K562 (cell line): Measurements from ENCODE around the gene NRN1L. TPM values are rescaled to one million over a fixed set of nuclear protein-coding genes. Genes with fewer than 3 reads are reported as not detected.
A peak's percentile ranks its signal among the peaks of the same experiment; 100 is the strongest.

Source experiments
- CGGBP1 ChIP-seq: fragments of 250-450 bp; sonication (Bioruptor Pico); IDR thresholded peaks from 2 replicates; pipeline ENCODE4 v1.9.0; 2021; ENCODE audit warnings: mild to moderate bottlenecking
- CREB3 ChIP-seq: fragments of 450-650 bp; conservative IDR thresholded peaks from 2 replicates; pipeline ENCODE4 v1.6.1; 2016; ENCODE audit warnings: missing genetic modification characterization, low read depth, mild to moderate bottlenecking, missing compliant biosample characterization, moderate library complexity
- ERF ChIP-seq: fragments of 450-650 bp; formaldehyde crosslinking; IDR thresholded peaks from 2 replicates; pipeline ENCODE4 v1.4.0; 2020; ENCODE audit warnings: mild to moderate bottlenecking, mixed read lengths
- FOXK1 ChIP-seq: sonication (generic); formaldehyde crosslinking; IDR thresholded peaks from 2 replicates; pipeline ENCODE4 v1.8.0; 2022; ENCODE audit warnings: missing genetic modification reagents, mild to moderate bottlenecking, borderline replicate concordance
- HEY1 ChIP-seq: fragments of 250-450 bp; sonication (Bioruptor Pico); IDR thresholded peaks from 2 replicates; pipeline ENCODE4 v1.5.0; 2020; ENCODE audit warnings: mild to moderate bottlenecking, moderate library complexity, borderline replicate concordance
- IFI16 ChIP-seq: fragments of 250-450 bp; sonication (Bioruptor Pico); IDR thresholded peaks from 2 replicates; pipeline ENCODE4 v2.1.2; 2022; ENCODE audit warnings: mild to moderate bottlenecking, inconsistent platforms
- KLF13 ChIP-seq: fragments of 450-650 bp; IDR thresholded peaks from 2 replicates; pipeline ENCODE4 v1.6.1; 2016; ENCODE audit warnings: missing genetic modification characterization, low read depth, mild to moderate bottlenecking, missing compliant biosample characterization, moderate library complexity, borderline replicate concordance
- MBD1 ChIP-seq: fragments of 250-450 bp; sonication (Bioruptor Pico); IDR thresholded peaks from 2 replicates; pipeline ENCODE4 v1.8.0; 2022; ENCODE audit warnings: inconsistent platforms
- PHB ChIP-seq: fragments of 250-450 bp; sonication (Bioruptor Pico); IDR thresholded peaks from 2 replicates; pipeline ENCODE4 v1.5.0; 2021
- RNF219 ChIP-seq: fragments of 250-450 bp; sonication (Bioruptor Pico); IDR thresholded peaks from 2 replicates; pipeline ENCODE4 v1.5.0; 2022; ENCODE audit warnings: mild to moderate bottlenecking
- SNAPC5 ChIP-seq: fragments of 250-450 bp; sonication (Bioruptor Pico); IDR thresholded peaks from 2 replicates; pipeline ENCODE4 v1.8.0; 2021; ENCODE audit warnings: moderate library complexity, mild to moderate bottlenecking, inconsistent platforms
- SPI1 ChIP-seq: IDR thresholded peaks from 2 replicates; pipeline ENCODE4 v1.6.1; 2011; ENCODE audit warnings: low read depth, low read length, control low read depth, borderline replicate concordance
- SREBF1 ChIP-seq: fragments of 150-350 bp; IDR thresholded peaks from 2 replicates; pipeline ENCODE4 v1.6.1; 2014; ENCODE audit warnings: antibody characterized with exemption, low read depth, low read length, borderline replicate concordance
- XRCC4 ChIP-seq: IDR thresholded peaks from one replicate; pipeline ENCODE4 v1.6.1; 2011; ENCODE audit not compliant: insufficient read depth, insufficient read length; ENCODE audit errors: extremely low read depth
- ZC3H8 ChIP-seq: fragments of 450-650 bp; IDR thresholded peaks from 2 replicates; pipeline ENCODE4 v1.6.1; 2017
- ZNF274 ChIP-seq: IDR thresholded peaks from 2 replicates; pipeline ENCODE4 v1.6.1; 2011; ENCODE audit warnings: low read depth, mild to moderate bottlenecking, low read length, moderate library complexity, borderline replicate concordance
- ZNF445 ChIP-seq: fragments of 250-450 bp; sonication (Bioruptor Pico); IDR thresholded peaks from 2 replicates; pipeline ENCODE4 v1.4.0; 2020; ENCODE audit warnings: low read depth, mild to moderate bottlenecking, moderate library complexity
- polyA plus RNA-seq, 8 experiments: library from polyadenylated mRNA; depleted of rRNA in 4 of 8; stranded (reverse) in 5 of 8; unstranded in 3 of 8; fragments of >200 nt; fragmentation: Nextera tagmentation in 2 of 8; fragmentation: Illumina TruSeq in 1 of 8; extraction: Ambion mirVana in 2 of 8; extraction: Trizol in 1 of 8; gene quantifications; 2 replicates each; pipeline versions ENCODE4 v1.2.1 to v1.2.3, GENCODE V29; 2011 to 2014; ENCODE audit warnings: inconsistent platforms in 1 of 8, missing spikeins in 1 of 8
- total RNA-seq, 7 experiments: library from RNA; depleted of rRNA in 6 of 7; stranded (reverse); fragments of >200 nt in 6 of 7; fragmentation: Illumina TruSeq in 2 of 7; extraction: Trizol in 2 of 7; gene quantifications; 2 replicates each; pipeline versions ENCODE4 v1.2.1 to v1.2.3, GENCODE V29; 2011 to 2021; ENCODE audit warnings: low replicate concordance in 1 of 7
- TF ChIP-seq, protein P1 (sequence below): fragments of 450-650 bp; formaldehyde crosslinking; IDR thresholded peaks from 2 replicates; pipeline ENCODE4 v1.4.0; 2020; ENCODE audit warnings: mild to moderate bottlenecking
- TF ChIP-seq, protein P2 (sequence below), 2 experiments: IDR thresholded peaks; 2 replicates each; pipeline ENCODE4 v1.6.1; 2011; ENCODE audit warnings: borderline replicate concordance in 1 of 2, control low read depth in 1 of 2, low read depth in 1 of 2, low read length in 1 of 2, mild to moderate bottlenecking in 1 of 2, mixed read lengths in 1 of 2, moderate library complexity in 1 of 2; ENCODE audit not compliant: insufficient read depth in 1 of 2, insufficient read length in 1 of 2, poor library complexity in 1 of 2, severe bottlenecking in 1 of 2; ENCODE audit errors: extremely low read depth in 1 of 2

NRN1L gene
- total and polyA plus RNA-seq, 9 of the 15 experiments (the other 6 are each of a cell fraction or from before 2014, with no cell fraction given), result 0.22 to 0.86 (median 0.61) TPM; not detected in 5

- TF ChIP-seq RNF219 (no peak), MBD1 (no peak), ZC3H8 (no peak), KLF13 (tag) (peak; percentile 70; the same call in 1 of the 2 replicates), FOXK1 (CRISPR knock-in tag) (peak; percentile 85; the same call in 1 of the 2 replicates), SNAPC5 (CRISPR knock-in tag) (no peak), CREB3 (no peak), XRCC4 (no peak), PHB (CRISPR knock-in tag) (no peak), ZNF445 (CRISPR knock-in tag) (no peak), ERF (CRISPR knock-in tag) (no peak), ZNF274 (no peak), SPI1 (no peak), CGGBP1 (CRISPR knock-in tag) (no peak), HEY1 (CRISPR knock-in tag) (no peak), SREBF1 (no peak), IFI16 (CRISPR knock-in tag) (no peak)
- TF ChIP-seq, protein P1, sequence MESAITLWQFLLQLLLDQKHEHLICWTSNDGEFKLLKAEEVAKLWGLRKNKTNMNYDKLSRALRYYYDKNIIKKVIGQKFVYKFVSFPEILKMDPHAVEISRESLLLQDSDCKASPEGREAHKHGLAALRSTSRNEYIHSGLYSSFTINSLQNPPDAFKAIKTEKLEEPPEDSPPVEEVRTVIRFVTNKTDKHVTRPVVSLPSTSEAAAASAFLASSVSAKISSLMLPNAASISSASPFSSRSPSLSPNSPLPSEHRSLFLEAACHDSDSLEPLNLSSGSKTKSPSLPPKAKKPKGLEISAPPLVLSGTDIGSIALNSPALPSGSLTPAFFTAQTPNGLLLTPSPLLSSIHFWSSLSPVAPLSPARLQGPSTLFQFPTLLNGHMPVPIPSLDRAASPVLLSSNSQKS (CRISPR knock-in tag), result no peak
- TF ChIP-seq, protein P2, sequence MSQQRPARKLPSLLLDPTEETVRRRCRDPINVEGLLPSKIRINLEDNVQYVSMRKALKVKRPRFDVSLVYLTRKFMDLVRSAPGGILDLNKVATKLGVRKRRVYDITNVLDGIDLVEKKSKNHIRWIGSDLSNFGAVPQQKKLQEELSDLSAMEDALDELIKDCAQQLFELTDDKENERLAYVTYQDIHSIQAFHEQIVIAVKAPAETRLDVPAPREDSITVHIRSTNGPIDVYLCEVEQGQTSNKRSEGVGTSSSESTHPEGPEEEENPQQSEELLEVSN (IDR thresholded peaks at IDR 0.05; ENCODE audit: borderline replicate concordance in 1 of 2, extremely low read depth in 1 of 2, insufficient read depth in 1 of 2, insufficient read length in 1 of 2, low read depth in 1 of 2, low read length in 1 of 2, poor library complexity in 1 of 2, severe bottlenecking in 1 of 2), result no peak
Observed at GRCh38 chr16:67847064-67847861, 37.4 kb upstream of the NRN1L start, which contains the start of gene CENPT (continued).
